Glomerular endothelial cell (primary cell): ENCODE results near the gene VCY1B. TPM values are rescaled to one million over a fixed set of nuclear protein-coding genes. Genes with fewer than 3 reads are reported as not detected.
"Not testable (repeated sequence)": the region's sequence is repeated elsewhere in the genome, so short reads cannot be mapped to it uniquely, and the experiment has no call there.

Source experiments
- DNase-seq: peaks from one replicate; pipeline ENCODE4 v3.0.0-alpha.2; 2011; ENCODE audit warnings: low read depth, low spot score; ENCODE audit errors: extremely low read depth
- total RNA-seq: library from RNA; depleted of rRNA; stranded (reverse); fragments of >200 nt; gene quantifications from 2 replicates; pipeline ENCODE4 v1.2.3, GENCODE V29; 2015

VCY1B gene
- total RNA-seq, result not detected in 2 replicates

GRCh38 chrY:14055927-14056326 lies at the start of gene VCY1B:
Gene VCY1B (plus strand): TSS chrY:14056227. CDS start chrY:14056290, 63 bp downstream.
- DNase-seq, result not testable (repeated sequence)

- not testable (repeated sequence) for DNase-seq
Observed at GRCh38 chrY:14011916-14012315, 44.1 kb upstream of the VCY1B start.

- DNase-seq, result not testable (repeated sequence)
Observed at GRCh38 chrY:14030395-14030794, 25.6 kb upstream of the VCY1B start.

GRCh38 chrY:14085877-14086276 lies 29.9 kb downstream of the VCY1B start:
- DNase-seq, result no peak

Other genes with a start within 250 kb of the VCY1B start
- not detected in 2 replicates for gene VCY, start 69.8 kb upstream of the VCY1B start, total RNA-seq